ENCODE data around the gene LDHD.
"Not testable (repeated sequence)": the region's sequence is repeated elsewhere in the genome, so short reads cannot be mapped to it uniquely, and the experiment has no call there.

LDHD gene

GRCh38 chr16:75099075-75099667 lies 17.4 kb downstream of the LDHD start:
- Mint-ChIP-seq H3K9me3 (peaks cover 3% of the 10 kb centered on the region), H3K4me3 (no peak overlapping the region), H3K27ac (no peak overlapping the region), H3K36me3 (no peaks in the 10 kb centered on the region), H3K27me3 (peaks cover 10% of the 10 kb centered on the region), H3K4me1 (peaks cover 6% of the 10 kb centered on the region)
- no peak for ATAC-seq (ENCODE audit: low read depth)
- DNase-seq (ENCODE audit: low spot score in 2 of 2): no peak

GRCh38 chr16:75097941-75098901 lies 18.4 kb downstream of the LDHD start:
- no peak overlapping the region for H3K4me3 Mint-ChIP-seq
- H3K27ac Mint-ChIP-seq: no peak overlapping the region
- ATAC-seq (ENCODE audit: low read depth) (peak; percentile 49), DNase-seq (ENCODE audit: low spot score in 2 of 2) (no peak)
- peaks cover 7% of the 10 kb centered on the region for H3K27me3 Mint-ChIP-seq
- no peaks in the 10 kb centered on the region for H3K9me3 Mint-ChIP-seq
- H3K36me3 Mint-ChIP-seq: no peaks in the 10 kb centered on the region
- peaks cover 6% of the 10 kb centered on the region for H3K4me1 Mint-ChIP-seq

GRCh38 chr16:75097191-75097761 lies 19.3 kb downstream of the LDHD start:
- ATAC-seq (ENCODE audit: low read depth) (no peak), DNase-seq (ENCODE audit: low spot score in 2 of 2) (no peak)
- H3K4me1 Mint-ChIP-seq: peaks cover 6% of the 10 kb centered on the region
- H3K27ac Mint-ChIP-seq: no peak overlapping the region
- H3K36me3 Mint-ChIP-seq: no peaks in the 10 kb centered on the region
- H3K4me3 Mint-ChIP-seq: no peak overlapping the region
- no peaks in the 10 kb centered on the region for H3K9me3 Mint-ChIP-seq
- H3K27me3 Mint-ChIP-seq: no peaks in the 10 kb centered on the region

- peaks cover 6% of the 10 kb centered on the region for H3K4me1 Mint-ChIP-seq
- H3K27ac Mint-ChIP-seq: no peak overlapping the region
- DNase-seq (ENCODE audit: low spot score in 2 of 2) (no peak), ATAC-seq (ENCODE audit: low read depth) (no peak)
- no peaks in the 10 kb centered on the region for H3K36me3 Mint-ChIP-seq
- H3K4me3 Mint-ChIP-seq: no peak overlapping the region
- no peaks in the 10 kb centered on the region for H3K27me3 Mint-ChIP-seq
- H3K9me3 Mint-ChIP-seq: no peaks in the 10 kb centered on the region
These were observed 19.9 kb downstream of the LDHD start for GRCh38 chr16:75096656-75097055.

GRCh38 chr16:75095204-75095621 lies 21.4 kb downstream of the LDHD start:
- ATAC-seq (ENCODE audit: low read depth): peak; percentile 50
- Mint-ChIP-seq H3K27ac (no peak overlapping the region), H3K4me3 (no peak overlapping the region), H3K36me3 (no peaks in the 10 kb centered on the region), H3K4me1 (peaks cover 3% of the 10 kb centered on the region), H3K9me3 (no peaks in the 10 kb centered on the region), H3K27me3 (no peaks in the 10 kb centered on the region)
- DNase-seq (ENCODE audit: low spot score in 2 of 2): no peak

GRCh38 chr16:75093598-75094540 lies 22.7 kb downstream of the LDHD start:
- DNase-seq (ENCODE audit: low spot score in 2 of 2): no peak
- Mint-ChIP-seq H3K27ac (no peak overlapping the region), H3K27me3 (no peaks in the 10 kb centered on the region)

GRCh38 chr16:75092777-75093176 lies 23.8 kb downstream of the LDHD start:
- ATAC-seq (ENCODE audit: low read depth) (no peak), DNase-seq (ENCODE audit: low spot score in 2 of 2) (no peak)
- Mint-ChIP-seq H3K36me3 (no peaks in the 10 kb centered on the region), H3K9me3 (no peaks in the 10 kb centered on the region), H3K27ac (no peak overlapping the region), H3K4me3 (no peak overlapping the region), H3K4me1 (no peaks in the 10 kb centered on the region), H3K27me3 (no peaks in the 10 kb centered on the region)

More at GRCh38 chr16:75093598-75094540, 22.7 kb downstream of the LDHD start:
- H3K4me3 Mint-ChIP-seq: no peak overlapping the region
- no peak for ATAC-seq (ENCODE audit: low read depth)
- no peaks in the 10 kb centered on the region for H3K4me1 Mint-ChIP-seq
- H3K9me3 Mint-ChIP-seq: no peaks in the 10 kb centered on the region
- no peaks in the 10 kb centered on the region for H3K36me3 Mint-ChIP-seq

GRCh38 chr16:75091619-75092018 lies 25.0 kb downstream of the LDHD start:
- not testable (repeated sequence) for DNase-seq (ENCODE audit: low spot score in 2 of 2); H3K27ac Mint-ChIP-seq; H3K9me3 Mint-ChIP-seq; ATAC-seq (ENCODE audit: low read depth); H3K27me3 Mint-ChIP-seq; H3K4me3 Mint-ChIP-seq; H3K36me3 Mint-ChIP-seq; H3K4me1 Mint-ChIP-seq

- H3K4me3 Mint-ChIP-seq; DNase-seq (ENCODE audit: low spot score in 2 of 2); H3K9me3 Mint-ChIP-seq; H3K36me3 Mint-ChIP-seq; H3K27me3 Mint-ChIP-seq; H3K4me1 Mint-ChIP-seq; ATAC-seq (ENCODE audit: low read depth); H3K27ac Mint-ChIP-seq: not testable (repeated sequence)
These were observed 25.7 kb downstream of the LDHD start for GRCh38 chr16:75090899-75091298.

GRCh38 chr16:75089486-75090202 lies 26.9 kb downstream of the LDHD start:
- Mint-ChIP-seq H3K4me1 (no peaks in the 10 kb centered on the region), H3K27me3 (peaks cover 1% of the 10 kb centered on the region), H3K4me3 (no peak overlapping the region), H3K36me3 (peaks cover 2% of the 10 kb centered on the region), H3K9me3 (peaks cover 2% of the 10 kb centered on the region), H3K27ac (no peak overlapping the region)
- no peak for ATAC-seq (ENCODE audit: low read depth)
- no peak for DNase-seq (ENCODE audit: low spot score in 2 of 2)

- Mint-ChIP-seq H3K36me3 (peaks cover 2% of the 10 kb centered on the region), H3K4me1 (no peaks in the 10 kb centered on the region), H3K9me3 (peaks cover 2% of the 10 kb centered on the region), H3K4me3 (no peak overlapping the region), H3K27ac (no peak overlapping the region), H3K27me3 (peaks cover 1% of the 10 kb centered on the region)
- no peak for DNase-seq (ENCODE audit: low spot score in 2 of 2)
- no peak for ATAC-seq (ENCODE audit: low read depth)
These were observed 27.6 kb downstream of the LDHD start for GRCh38 chr16:75088934-75089333.

- Mint-ChIP-seq H3K27ac (no peak overlapping the region), H3K36me3 (peaks cover 2% of the 10 kb centered on the region), H3K27me3 (peaks cover 3% of the 10 kb centered on the region), H3K4me3 (no peak overlapping the region), H3K9me3 (peaks cover 2% of the 10 kb centered on the region), H3K4me1 (no peaks in the 10 kb centered on the region)
- DNase-seq (ENCODE audit: low spot score in 2 of 2) (no peak), ATAC-seq (ENCODE audit: low read depth) (no peak)
These were observed 28.4 kb downstream of the LDHD start for GRCh38 chr16:75088216-75088615.

GRCh38 chr16:75087375-75087979 lies 29.1 kb downstream of the LDHD start:
- H3K27ac Mint-ChIP-seq: no peak overlapping the region
- peaks cover 2% of the 10 kb centered on the region for H3K9me3 Mint-ChIP-seq
- H3K4me3 Mint-ChIP-seq: no peak overlapping the region
- ATAC-seq (ENCODE audit: low read depth) (no peak), DNase-seq (ENCODE audit: low spot score in 2 of 2) (no peak)
- H3K36me3 Mint-ChIP-seq: peaks cover 2% of the 10 kb centered on the region
- H3K4me1 Mint-ChIP-seq: no peaks in the 10 kb centered on the region
- peaks cover 3% of the 10 kb centered on the region for H3K27me3 Mint-ChIP-seq
